Measurements from ENCODE around the gene ERLIN1. TPM values are rescaled to one million over a fixed set of nuclear protein-coding genes. Genes with fewer than 3 reads are reported as not detected.
A peak's percentile ranks its signal among the peaks of the same experiment; 100 is the strongest.

ERLIN1 gene
- polyA plus RNA-seq, 4 donors = 6.5 to 88.5 (median 19.0) TPM

DNA sequence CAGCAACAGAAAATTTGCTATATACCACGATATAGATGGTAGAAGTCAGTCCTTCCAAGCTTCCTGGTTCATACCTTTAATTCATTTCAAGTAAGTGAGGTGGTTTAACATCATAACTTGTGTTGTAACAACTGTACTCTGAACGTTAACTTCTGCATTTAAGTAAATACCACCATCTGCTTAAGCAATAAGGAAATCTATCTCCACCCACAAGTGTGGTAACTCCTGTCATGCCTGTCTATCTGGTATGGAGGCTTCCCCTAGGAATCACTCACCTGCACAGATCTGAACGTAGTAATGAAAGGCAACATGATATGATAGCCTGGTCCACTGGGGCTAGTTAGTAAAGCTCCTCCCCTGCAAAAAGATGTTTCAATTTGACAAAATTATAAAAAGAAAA lies 2.3 kb downstream of the ERLIN1 start:
- H3K36me3 ChIP-seq (ENCODE audit: control insufficient read depth in 3 of 3, insufficient read depth in 2 of 3, low read depth in 1 of 3, low read length in 3 of 3) = peaks cover 0 to 10% (median 3%) of the 10 kb centered on the region in 3 donors
- H3K9me3 ChIP-seq (ENCODE audit: control insufficient read depth in 2 of 2, insufficient read depth in 1 of 2, low read depth in 1 of 2, low read length in 1 of 2) = no peaks in the 10 kb centered on the region
- H3K4me3 ChIP-seq (ENCODE audit: low read depth in 1 of 3, low read length in 3 of 3) = no peak overlapping the region
- peaks cover 5 to 45% (median 12%) of the 10 kb centered on the region in 3 donors for H3K4me1 ChIP-seq (ENCODE audit: control insufficient read depth in 3 of 3, insufficient read depth in 2 of 3, low read depth in 1 of 3, low read length in 2 of 3)
- no peak for FAIRE-seq
- peak; percentile 88 to 89 for DNase-seq
- WGBS, 3 donors = 7 to 45% (median 24%) methylated on average over 3 of the region's 3 CpGs
- no peaks in the 10 kb centered on the region for H3K27me3 ChIP-seq (ENCODE audit: control insufficient read depth in 3 of 3, insufficient read depth in 3 of 3, low read length in 3 of 3)
- H3K27ac ChIP-seq (ENCODE audit: low read depth in 1 of 3, low read length in 2 of 3) = peak overlapping the region; percentile 37 to 96 (median 66)

DNA sequence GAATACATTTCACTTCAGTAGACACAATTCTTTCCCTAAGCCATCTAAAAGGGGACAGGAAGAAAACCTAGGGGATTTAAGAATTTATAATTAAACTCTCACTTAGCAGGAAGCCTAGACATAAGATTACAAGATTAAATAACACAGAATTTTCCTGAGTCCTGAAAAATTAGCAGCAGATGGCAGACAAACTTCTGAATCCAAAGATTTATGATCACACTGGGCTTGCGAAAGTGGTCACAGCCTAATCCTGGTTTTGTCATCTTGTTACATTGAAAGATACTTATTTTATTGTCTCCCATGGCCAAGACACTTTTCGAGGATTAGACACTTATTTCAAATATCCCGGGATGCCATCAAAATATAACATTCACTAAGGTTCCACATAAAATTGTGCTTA lies 2.9 kb downstream of the ERLIN1 start:
- Histone ChIP-seq H3K4me3 (ENCODE audit: low read depth in 1 of 3, low read length in 3 of 3) (no peak overlapping the region), H3K27ac (ENCODE audit: low read depth in 1 of 3, low read length in 2 of 3) (peak overlapping the region; percentile 37 to 96 (median 66)), H3K4me1 (ENCODE audit: control insufficient read depth in 3 of 3, insufficient read depth in 2 of 3, low read depth in 1 of 3, low read length in 2 of 3) (peaks cover 5 to 45% (median 12%) of the 10 kb centered on the region in 3 donors), H3K27me3 (ENCODE audit: control insufficient read depth in 3 of 3, insufficient read depth in 3 of 3, low read length in 3 of 3) (no peaks in the 10 kb centered on the region), H3K36me3 (ENCODE audit: control insufficient read depth in 3 of 3, insufficient read depth in 2 of 3, low read depth in 1 of 3, low read length in 3 of 3) (peaks cover 0 to 9% (median 3%) of the 10 kb centered on the region in 3 donors), H3K9me3 (ENCODE audit: control insufficient read depth in 2 of 2, insufficient read depth in 1 of 2, low read depth in 1 of 2, low read length in 1 of 2) (no peaks in the 10 kb centered on the region)
- FAIRE-seq = no peak
- 63 to 89% (median 78%) methylated on average over 3 of the region's 3 CpGs for WGBS, 3 donors
- no peak for DNase-seq

DNA sequence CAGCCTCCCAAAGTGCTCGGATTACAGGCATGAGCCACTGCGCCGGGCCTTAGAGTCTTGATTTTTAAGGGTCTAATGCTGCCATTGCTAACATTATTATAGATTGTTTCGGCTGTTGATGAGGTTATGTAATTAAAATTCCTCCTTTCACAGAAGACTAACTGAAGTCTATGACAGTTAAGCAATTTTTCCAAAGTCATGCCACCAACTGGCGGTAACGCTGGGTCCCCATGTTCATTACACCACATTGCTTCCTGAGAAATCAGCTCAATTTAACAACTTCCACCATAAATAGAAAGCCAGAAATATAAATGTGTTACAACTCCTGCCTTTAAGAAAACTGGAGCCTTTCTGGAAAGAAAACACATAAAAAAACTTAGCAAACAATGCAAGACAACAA lies 3.5 kb downstream of the ERLIN1 start:
- H3K4me1 ChIP-seq (ENCODE audit: control insufficient read depth in 3 of 3, insufficient read depth in 2 of 3, low read depth in 1 of 3, low read length in 2 of 3) = peaks cover 4 to 45% (median 12%) of the 10 kb centered on the region in 3 donors
- H3K9me3 ChIP-seq (ENCODE audit: control insufficient read depth in 2 of 2, insufficient read depth in 1 of 2, low read depth in 1 of 2, low read length in 1 of 2) = no peaks in the 10 kb centered on the region
- no peak for DNase-seq
- H3K36me3 ChIP-seq (ENCODE audit: control insufficient read depth in 3 of 3, insufficient read depth in 2 of 3, low read depth in 1 of 3, low read length in 3 of 3) = peaks cover 0 to 9% (median 4%) of the 10 kb centered on the region in 3 donors
- no peak for FAIRE-seq
- H3K27me3 ChIP-seq (ENCODE audit: control insufficient read depth in 3 of 3, insufficient read depth in 3 of 3, low read length in 3 of 3) = no peaks in the 10 kb centered on the region
- H3K27ac ChIP-seq (ENCODE audit: low read depth in 1 of 3, low read length in 2 of 3) = peak overlapping the region in 1 of 3 donors; percentile 96
- no peak overlapping the region for H3K4me3 ChIP-seq (ENCODE audit: low read depth in 1 of 3, low read length in 3 of 3)
- WGBS, 3 donors = 94 to 95% (median 94%) methylated on average over 6 of the region's 6 CpGs

DNA sequence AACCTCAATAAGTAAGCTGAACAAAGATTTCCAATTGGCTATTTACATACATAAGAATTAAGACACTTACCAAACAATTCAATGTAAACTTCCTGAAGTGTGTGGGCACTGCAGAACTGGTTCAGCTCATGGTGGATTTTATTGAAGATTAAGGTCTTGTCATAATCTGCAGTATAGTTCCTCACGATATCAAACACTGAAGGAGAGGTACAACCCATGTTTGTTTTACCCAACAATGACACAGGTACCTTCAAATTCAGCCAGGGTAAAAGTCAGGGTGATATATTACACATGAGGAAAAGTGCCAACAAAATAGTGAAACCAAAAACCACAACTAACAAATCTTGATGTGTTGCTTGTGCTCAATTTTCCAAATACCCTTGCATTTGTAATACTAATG lies 10.0 kb downstream of the ERLIN1 start:
- Histone ChIP-seq H3K36me3 (ENCODE audit: control insufficient read depth in 3 of 3, insufficient read depth in 2 of 3, low read depth in 1 of 3, low read length in 3 of 3) (peaks cover 9 to 11% (median 9%) of the 10 kb centered on the region in 3 donors), H3K4me3 (ENCODE audit: low read depth in 1 of 3, low read length in 3 of 3) (no peak overlapping the region), H3K27ac (ENCODE audit: low read depth in 1 of 3, low read length in 2 of 3) (peak overlapping the region in 2 of 3 donors; percentile 39 to 56), H3K27me3 (ENCODE audit: control insufficient read depth in 3 of 3, insufficient read depth in 3 of 3, low read length in 3 of 3) (no peaks in the 10 kb centered on the region), H3K9me3 (ENCODE audit: control insufficient read depth in 2 of 2, insufficient read depth in 1 of 2, low read depth in 1 of 2, low read length in 1 of 2) (no peaks in the 10 kb centered on the region), H3K4me1 (ENCODE audit: control insufficient read depth in 3 of 3, insufficient read depth in 2 of 3, low read depth in 1 of 3, low read length in 2 of 3) (peaks cover 3 to 18% (median 4%) of the 10 kb centered on the region in 3 donors)
- DNase-seq = peak in 1 of 2 donors; percentile 53
- 21 to 58% (median 49%) methylated on average over 1 of the region's 1 CpG for WGBS, 3 donors
- no peak for FAIRE-seq

DNA sequence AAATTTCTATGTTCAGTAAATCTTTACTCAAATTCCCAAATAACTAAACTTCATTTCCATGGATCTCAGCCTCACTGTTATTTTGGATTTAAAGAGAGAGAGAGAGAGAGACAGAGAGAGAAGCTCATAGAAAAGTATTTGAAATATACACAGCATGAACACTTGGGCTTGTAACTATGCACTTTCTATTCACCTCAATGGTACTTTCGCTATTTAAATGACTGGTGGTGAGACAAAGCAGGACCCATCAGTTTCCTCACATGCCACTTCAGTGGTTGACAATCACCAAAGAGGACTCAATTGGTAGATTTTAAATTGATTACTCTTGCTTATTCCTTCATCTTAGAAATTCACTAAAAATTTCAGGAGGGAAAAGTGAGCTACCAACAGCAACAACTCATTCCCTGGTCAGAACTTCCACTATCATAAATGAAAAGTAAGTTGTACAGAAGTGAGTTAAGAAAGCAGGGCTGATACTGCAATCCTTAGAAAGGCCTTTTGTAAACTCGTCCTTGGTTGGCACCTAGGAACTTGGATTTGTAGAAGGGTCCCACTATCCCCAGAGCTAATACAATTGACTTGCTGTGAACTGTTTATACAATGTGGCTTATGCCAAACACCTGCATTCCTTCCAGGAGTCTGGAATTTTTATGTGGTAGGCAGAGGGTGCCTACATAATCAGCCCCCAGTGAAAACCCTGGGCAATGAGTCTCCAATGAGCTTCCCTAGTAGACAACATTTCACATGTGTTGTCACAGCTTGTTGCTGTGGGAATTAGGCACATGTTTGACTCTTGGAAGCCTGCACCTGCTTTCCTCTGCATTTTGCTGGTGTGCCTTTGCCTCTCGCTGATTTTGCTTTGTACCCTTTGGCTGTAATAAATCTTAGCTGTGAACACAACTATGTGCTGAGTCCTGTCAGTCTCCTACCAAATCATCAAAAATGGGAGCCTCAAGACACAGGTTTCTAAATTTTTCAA lies 10.8 kb downstream of the ERLIN1 start:
- H3K4me3 ChIP-seq (ENCODE audit: low read depth in 1 of 3, low read length in 3 of 3) = no peak overlapping the region
- peaks cover 4 to 11% (median 6%) of the 10 kb centered on the region in 3 donors for H3K4me1 ChIP-seq (ENCODE audit: control insufficient read depth in 3 of 3, insufficient read depth in 2 of 3, low read depth in 1 of 3, low read length in 2 of 3)
- no peaks in the 10 kb centered on the region for H3K9me3 ChIP-seq (ENCODE audit: control insufficient read depth in 2 of 2, insufficient read depth in 1 of 2, low read depth in 1 of 2, low read length in 1 of 2)
- 80 to 90% (median 90%) methylated on average over 3 of the region's 3 CpGs for WGBS, 3 donors
- no peaks in the 10 kb centered on the region for H3K27me3 ChIP-seq (ENCODE audit: control insufficient read depth in 3 of 3, insufficient read depth in 3 of 3, low read length in 3 of 3)
- DNase-seq = no peak
- H3K36me3 ChIP-seq (ENCODE audit: control insufficient read depth in 3 of 3, insufficient read depth in 2 of 3, low read depth in 1 of 3, low read length in 3 of 3) = peaks cover 9 to 11% (median 9%) of the 10 kb centered on the region in 3 donors
- FAIRE-seq = no peak
- no peak overlapping the region for H3K27ac ChIP-seq (ENCODE audit: low read depth in 1 of 3, low read length in 2 of 3)

DNA sequence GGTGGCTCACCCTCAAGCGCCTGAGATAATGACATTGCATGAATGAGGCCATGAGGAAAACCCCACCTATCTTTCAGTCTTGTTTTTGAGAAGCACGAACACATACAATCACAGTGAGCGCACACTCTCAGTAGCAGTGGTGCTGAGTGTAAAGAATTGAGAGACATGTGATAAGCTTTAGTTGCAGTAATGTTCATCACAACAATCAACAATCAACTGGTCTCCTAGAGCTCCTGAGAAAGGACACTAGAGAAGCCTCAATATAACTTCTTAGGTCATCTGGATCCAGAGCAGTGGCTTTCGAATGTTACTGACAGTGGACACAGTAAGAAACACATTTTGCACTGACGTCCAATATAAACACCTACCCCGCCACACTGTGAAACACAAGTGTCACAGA lies 12.8 kb downstream of the ERLIN1 start:
- H3K27ac ChIP-seq (ENCODE audit: low read depth in 1 of 3, low read length in 2 of 3) = no peak overlapping the region
- 92 to 98% (median 93%) methylated on average over 6 of the region's 6 CpGs for WGBS, 3 donors
- DNase-seq (no peak), FAIRE-seq (no peak)
- H3K9me3 ChIP-seq (ENCODE audit: control insufficient read depth in 2 of 2, insufficient read depth in 1 of 2, low read depth in 1 of 2, low read length in 1 of 2) = no peaks in the 10 kb centered on the region
- no peaks in the 10 kb centered on the region for H3K27me3 ChIP-seq (ENCODE audit: control insufficient read depth in 3 of 3, insufficient read depth in 3 of 3, low read length in 3 of 3)
- H3K36me3 ChIP-seq (ENCODE audit: control insufficient read depth in 3 of 3, insufficient read depth in 2 of 3, low read depth in 1 of 3, low read length in 3 of 3) = peaks cover 9 to 17% (median 11%) of the 10 kb centered on the region in 3 donors
- no peak overlapping the region for H3K4me3 ChIP-seq (ENCODE audit: low read depth in 1 of 3, low read length in 3 of 3)
- peaks cover 2 to 3% (median 3%) of the 10 kb centered on the region in 3 donors for H3K4me1 ChIP-seq (ENCODE audit: control insufficient read depth in 3 of 3, insufficient read depth in 2 of 3, low read depth in 1 of 3, low read length in 2 of 3)

DNA sequence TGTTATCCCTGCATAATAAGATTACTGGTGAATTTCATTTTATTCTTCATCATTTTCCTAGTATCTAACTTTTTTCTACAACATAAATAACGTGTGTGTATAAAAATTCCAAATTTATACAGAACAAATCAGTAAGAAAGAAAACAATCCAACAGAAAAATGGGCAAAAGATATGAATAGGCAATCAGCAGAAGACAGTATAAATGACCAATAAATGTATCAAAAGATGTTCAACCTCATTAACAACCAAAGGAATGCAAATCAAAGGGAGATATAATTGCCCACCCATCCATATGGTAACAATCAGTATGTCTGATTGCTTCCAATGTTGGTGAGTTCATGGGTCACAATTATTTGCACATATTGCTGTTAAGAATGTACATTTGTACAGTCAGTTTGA lies 13.5 kb downstream of the ERLIN1 start:
- FAIRE-seq (no peak), DNase-seq (no peak)
- Histone ChIP-seq H3K27ac (ENCODE audit: low read depth in 1 of 3, low read length in 2 of 3) (no peak overlapping the region), H3K4me1 (ENCODE audit: control insufficient read depth in 3 of 3, insufficient read depth in 2 of 3, low read depth in 1 of 3, low read length in 2 of 3) (peaks cover 2 to 4% (median 3%) of the 10 kb centered on the region in 3 donors), H3K9me3 (ENCODE audit: control insufficient read depth in 2 of 2, insufficient read depth in 1 of 2, low read depth in 1 of 2, low read length in 1 of 2) (no peaks in the 10 kb centered on the region), H3K36me3 (ENCODE audit: control insufficient read depth in 3 of 3, insufficient read depth in 2 of 3, low read depth in 1 of 3, low read length in 3 of 3) (peaks cover 8 to 17% (median 11%) of the 10 kb centered on the region in 3 donors), H3K27me3 (ENCODE audit: control insufficient read depth in 3 of 3, insufficient read depth in 3 of 3, low read length in 3 of 3) (no peaks in the 10 kb centered on the region), H3K4me3 (ENCODE audit: low read depth in 1 of 3, low read length in 3 of 3) (no peak overlapping the region)
- 93 to 100% (median 94%) methylated on average over 1 of the region's 1 CpG for WGBS, 3 donors

DNA sequence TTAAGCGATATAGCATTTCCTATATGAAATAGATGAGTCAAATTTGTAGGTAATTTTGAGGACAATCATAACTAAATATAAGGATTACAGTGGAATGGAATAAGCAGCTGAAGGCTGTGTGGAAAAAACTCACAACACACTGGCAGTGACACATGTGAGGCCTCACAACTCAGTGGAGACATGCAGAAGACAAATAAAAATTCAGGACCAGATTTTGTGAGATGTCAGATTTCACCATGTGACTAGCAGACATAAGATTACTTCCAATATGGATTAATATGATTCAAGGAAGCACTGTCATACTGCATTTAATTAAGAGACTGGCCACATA lies 17.6 kb downstream of the ERLIN1 start:
- Histone ChIP-seq H3K27me3 (ENCODE audit: control insufficient read depth in 3 of 3, insufficient read depth in 3 of 3, low read length in 3 of 3) (no peaks in the 10 kb centered on the region), H3K4me1 (ENCODE audit: control insufficient read depth in 3 of 3, insufficient read depth in 2 of 3, low read depth in 1 of 3, low read length in 2 of 3) (peaks cover 2 to 7% (median 3%) of the 10 kb centered on the region in 3 donors), H3K27ac (ENCODE audit: low read depth in 1 of 3, low read length in 2 of 3) (peak overlapping the region in 1 of 3 donors; percentile 64), H3K36me3 (ENCODE audit: control insufficient read depth in 3 of 3, insufficient read depth in 2 of 3, low read depth in 1 of 3, low read length in 3 of 3) (peaks cover 8 to 22% (median 9%) of the 10 kb centered on the region in 3 donors), H3K4me3 (ENCODE audit: low read depth in 1 of 3, low read length in 3 of 3) (no peak overlapping the region), H3K9me3 (ENCODE audit: control insufficient read depth in 2 of 2, insufficient read depth in 1 of 2, low read depth in 1 of 2, low read length in 1 of 2) (no peaks in the 10 kb centered on the region)
- FAIRE-seq (no peak), DNase-seq (no peak)
- 34 to 76% (median 71%) methylated on average over 1 of the region's 1 CpG for WGBS, 3 donors
